Activated CD4-positive, alpha-beta T cell treated with anti-CD3 and anti-CD28 coated beads for 4 hours (primary cell): ENCODE measurements around the gene DOK5.
A peak's percentile ranks its signal among the peaks of the same experiment; 100 is the strongest.

ENCODE experiments used
- DNase-seq, 2 donors: peaks; one replicate each; pipeline ENCODE4 v3.0.0-alpha.2; 2020

Gene DOK5

DNA sequence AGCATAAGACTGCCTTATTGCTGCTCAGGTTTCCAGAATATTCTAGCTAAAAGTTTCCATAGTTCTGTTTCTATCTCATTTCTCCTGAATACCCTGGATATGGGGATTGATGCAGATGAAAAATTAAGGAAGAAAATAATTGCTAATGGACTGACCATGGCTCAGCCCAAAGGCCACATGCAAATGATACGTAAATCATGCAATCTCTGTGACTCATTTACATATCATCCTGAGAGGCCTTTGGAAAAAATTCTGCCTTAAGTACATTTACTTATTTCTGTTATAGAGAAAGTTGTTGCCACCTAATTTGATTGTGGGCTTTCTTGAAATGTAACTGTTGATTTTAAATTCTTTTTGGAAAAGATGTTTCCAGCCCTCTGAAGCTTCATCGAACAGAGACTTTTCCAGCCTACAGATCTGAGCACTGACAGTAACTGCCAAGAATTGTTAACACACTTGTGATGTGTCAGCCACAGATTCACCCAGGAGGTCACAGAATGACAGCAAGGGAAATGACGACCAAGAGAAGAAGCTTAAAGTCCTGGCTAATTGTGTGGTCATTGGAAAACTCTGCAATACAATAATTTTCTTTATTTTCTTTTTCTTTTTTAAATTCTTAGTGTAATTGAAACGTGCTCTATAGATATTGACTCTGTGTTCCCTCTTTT is 174.8 kb downstream of the DOK5 start:
- DNase-seq, result no peak

GRCh38 chr20:54651252-54651651 is 175.9 kb downstream of the DOK5 start:
- DNase-seq, result no peak

- DNase-seq, result no peak
Observed at GRCh38 chr20:54654450-54654849, 179.1 kb downstream of the DOK5 start.

DNA sequence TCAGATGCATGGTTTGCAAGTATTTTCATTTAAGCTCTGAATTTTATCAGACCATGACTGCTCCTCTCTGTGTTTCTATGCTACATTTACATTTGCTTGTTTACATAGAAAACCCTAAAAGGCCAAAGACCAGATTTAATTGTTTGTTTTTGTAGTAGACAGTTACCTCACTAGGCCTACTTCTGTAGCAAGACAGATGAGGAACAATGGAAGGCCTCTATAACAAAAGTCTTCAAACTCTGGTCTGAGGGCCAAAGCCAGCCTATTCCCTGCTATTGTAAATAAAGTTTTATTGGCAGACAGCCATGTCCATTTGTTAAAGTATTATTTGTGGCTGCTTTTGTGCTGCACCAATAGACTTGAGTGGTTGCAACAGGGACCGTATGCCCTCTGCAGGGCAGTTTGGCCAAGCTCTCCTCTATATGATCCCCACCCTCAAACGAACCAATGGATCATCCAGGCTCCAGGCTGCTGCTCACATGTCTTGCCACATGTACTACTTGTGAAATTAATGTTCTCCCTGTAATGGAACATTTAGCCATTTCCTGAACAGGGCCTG is 182.0 kb downstream of the DOK5 start:
- DNase-seq, result no peak

- no peak for DNase-seq
Observed at GRCh38 chr20:54658525-54658924, 183.1 kb downstream of the DOK5 start.

DNA sequence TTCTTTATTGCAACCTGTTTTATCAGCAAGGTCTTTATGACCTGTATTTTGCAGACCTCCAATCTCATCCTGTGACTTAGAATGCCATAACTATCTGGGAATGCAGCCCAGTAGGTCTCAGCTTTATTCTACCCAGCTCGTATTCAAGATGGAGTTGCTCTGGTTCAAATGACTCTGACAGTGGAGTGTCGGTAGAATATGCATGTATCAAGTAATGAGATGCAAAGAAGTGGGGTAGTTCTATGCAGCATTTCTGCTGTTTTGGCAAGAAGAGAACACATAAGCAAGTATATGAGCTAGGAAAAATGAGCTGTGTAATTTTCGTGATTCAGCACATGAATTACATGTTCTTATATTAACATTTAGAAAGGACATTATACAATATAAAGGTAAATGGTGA is 185.9 kb downstream of the DOK5 start:
- no peak for DNase-seq

GRCh38 chr20:54661880-54662465 is 186.6 kb downstream of the DOK5 start:
- DNase-seq, result no peak

DNA sequence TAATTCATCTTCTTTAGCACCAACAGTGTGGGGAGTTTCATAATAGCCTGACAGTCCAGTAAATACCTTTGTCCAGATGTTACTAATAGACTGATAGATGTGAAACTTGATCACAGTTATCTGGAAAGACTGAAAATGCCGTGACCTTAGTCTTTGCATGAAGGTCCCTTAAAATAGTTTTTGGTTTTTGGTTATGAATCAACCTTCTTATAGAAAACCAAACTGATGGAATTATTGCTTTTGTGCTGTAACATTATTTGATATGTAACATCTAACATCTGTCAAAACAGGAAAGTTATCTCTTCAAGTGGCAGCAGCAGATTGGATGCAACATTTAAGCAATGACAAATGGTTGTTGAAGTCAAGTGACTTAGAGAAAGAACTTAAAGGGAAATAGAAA is 190.4 kb downstream of the DOK5 start:
- no peak for DNase-seq

GRCh38 chr20:54668271-54669039 is 193.1 kb downstream of the DOK5 start:
- peak in 1 of 2 donors; percentile 6 for DNase-seq

GRCh38 chr20:54669040-54669363 is 193.6 kb downstream of the DOK5 start:
- no peak for DNase-seq

- no peak for DNase-seq
Observed at GRCh38 chr20:54678253-54678652, 202.9 kb downstream of the DOK5 start.

DNA sequence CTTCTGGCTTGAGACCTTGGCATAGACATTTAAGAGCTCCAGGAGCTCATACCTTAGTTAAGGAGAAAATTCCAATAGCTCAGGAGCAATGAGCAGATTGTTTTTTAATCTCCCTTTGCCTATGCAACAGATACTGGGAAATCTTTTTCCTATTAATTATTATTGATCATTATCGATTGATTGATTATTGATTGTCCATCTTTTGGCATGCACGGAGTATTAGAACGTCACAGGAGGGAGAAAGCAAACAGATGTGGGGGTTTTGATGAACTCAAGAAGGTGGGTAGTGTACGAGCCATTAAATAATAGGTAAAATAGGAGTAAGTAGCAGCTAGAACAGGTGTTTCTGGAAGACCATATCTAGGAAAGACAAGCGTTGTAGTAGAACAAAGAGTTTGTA is 205.0 kb downstream of the DOK5 start:
- DNase-seq, result no peak

DNA sequence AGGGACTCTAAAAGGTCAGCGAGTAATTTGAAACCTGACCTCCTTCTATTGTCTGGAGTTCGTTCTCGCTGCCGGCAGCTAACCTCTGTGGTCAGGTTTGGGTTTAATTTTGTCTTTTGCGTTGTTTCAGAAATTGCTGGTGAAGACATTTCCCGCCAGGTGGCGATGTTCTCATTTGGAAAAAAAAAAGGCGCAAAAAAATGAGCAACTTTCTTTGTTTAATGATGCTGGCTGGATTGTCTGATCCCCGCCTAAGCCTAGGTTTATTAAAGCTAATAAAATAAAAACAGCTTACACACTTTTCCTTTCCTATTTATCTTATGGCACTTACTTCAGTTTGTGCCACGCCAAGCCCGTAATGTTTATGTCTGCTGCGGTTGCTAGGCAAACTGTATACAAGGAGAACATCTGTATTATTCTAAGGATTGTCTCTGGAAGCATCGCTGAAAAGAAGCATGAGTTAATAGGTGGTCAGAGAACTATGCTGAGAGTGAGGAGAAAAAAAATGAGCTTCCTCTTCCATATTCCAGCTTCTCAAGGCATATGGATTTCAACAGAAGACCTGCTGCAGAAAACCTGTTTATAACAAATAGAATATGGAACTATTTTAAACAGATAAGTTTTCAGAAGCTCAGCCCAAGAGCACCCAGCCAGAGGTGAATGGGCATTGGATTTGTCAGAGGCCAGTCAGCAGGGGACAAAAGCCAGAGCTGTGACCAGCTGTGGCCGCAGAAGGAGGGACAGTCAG is 205.7 kb downstream of the DOK5 start:
- DNase-seq, result no peak

DNA sequence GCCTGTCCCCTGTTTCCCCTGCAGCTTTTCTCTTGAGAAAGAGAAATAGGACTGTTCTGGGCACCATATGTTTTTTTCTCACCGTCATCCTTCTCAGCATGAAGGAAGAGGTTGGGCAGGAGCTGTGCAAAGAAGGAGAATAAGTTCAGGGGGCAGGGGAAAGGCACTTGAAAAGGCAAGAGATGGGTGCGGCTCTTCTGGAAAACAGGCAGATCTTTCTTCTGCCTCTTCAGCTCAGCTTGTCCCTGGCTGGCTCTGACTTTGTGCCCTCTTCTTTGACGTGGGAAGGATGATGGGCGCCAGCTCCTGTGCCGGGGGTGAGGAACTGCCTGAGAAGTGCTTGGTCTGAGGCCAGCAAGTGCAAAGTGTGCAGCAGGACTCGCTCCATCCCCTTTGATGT is 206.5 kb downstream of the DOK5 start:
- DNase-seq, result no peak

DNA sequence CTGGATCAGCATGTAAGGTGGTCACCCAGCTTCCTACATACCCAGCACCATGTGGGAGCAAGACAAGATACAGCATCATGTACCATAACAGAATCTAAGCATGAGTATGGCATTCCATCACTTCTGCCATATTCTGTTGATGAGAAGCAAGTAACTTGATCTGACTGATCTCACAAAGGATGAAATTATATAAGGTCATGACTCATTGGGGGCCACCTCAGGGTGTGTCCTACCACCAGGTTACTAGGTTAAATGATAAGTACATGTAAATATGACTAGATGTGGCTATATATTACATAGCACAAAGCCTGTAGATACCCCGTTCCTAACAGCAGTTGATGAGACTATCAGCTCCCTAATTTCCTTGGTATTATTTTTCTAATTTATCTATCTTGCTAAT is 213.1 kb downstream of the DOK5 start:
- no peak for DNase-seq

GRCh38 chr20:54690323-54690722 is 214.9 kb downstream of the DOK5 start:
- no peak for DNase-seq

DNA sequence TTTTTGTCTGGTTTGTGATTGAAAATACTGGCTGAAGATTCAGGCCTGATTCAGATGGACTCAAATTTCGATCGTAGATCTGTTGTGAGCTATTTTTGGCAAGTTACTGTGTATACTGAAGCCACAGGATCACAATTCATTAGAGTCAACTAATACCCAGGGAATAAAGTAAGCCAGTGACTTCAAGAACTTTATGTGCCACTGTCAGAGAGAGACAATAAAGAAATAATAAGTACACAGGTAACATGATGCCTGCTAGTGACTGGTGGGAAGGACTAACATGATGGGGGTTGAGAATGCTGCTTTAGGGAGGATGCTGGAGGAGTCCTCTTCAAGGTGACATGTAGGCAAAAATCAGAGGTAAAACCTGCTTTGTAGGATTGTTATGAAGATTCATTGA is 215.9 kb downstream of the DOK5 start:
- no peak for DNase-seq

DNA sequence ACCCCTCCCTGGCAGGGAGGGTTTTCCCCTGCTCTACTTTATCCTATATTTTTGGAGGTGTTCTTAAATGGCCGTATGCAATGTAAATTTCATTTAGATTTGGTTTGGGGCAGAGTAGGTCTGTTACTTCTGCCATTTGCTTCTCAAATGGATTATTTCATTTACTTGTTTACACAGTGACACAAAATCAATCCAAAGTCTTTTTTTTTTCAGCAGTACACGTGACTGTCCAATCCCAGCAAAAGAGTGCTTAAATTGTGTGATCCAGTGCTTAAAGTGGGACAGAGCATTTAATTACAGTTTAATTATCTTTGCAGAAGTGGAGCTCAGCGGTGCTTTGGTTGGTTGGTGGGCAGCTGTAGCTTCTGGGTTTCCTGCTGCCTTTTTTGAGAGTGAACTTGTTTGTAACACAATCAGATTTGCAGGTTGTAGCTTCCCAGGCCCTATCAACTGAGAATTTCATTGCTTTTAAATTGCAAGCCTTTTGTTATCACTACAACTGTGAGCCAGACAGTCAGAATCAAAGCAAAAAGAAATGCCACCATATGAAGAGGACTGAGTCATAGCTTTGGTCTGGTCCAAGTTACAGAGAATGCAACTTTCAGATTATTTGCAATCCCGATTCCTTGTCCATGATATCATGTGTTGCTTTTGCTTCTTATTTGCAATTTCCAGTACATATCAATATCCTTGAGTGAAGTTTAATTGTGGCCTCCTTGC is 216.9 kb downstream of the DOK5 start:
- no peak for DNase-seq

- DNase-seq, result no peak
Observed at GRCh38 chr20:54694516-54694915, 219.1 kb downstream of the DOK5 start.

GRCh38 chr20:54698373-54698772 is 223.0 kb downstream of the DOK5 start:
- DNase-seq, result no peak
